Astrocyte of the spinal cord (primary cell): ENCODE measurements around the gene SOX10.
"Not testable (repeated sequence)": the region's sequence is repeated elsewhere in the genome, so short reads cannot be mapped to it uniquely, and the experiment has no call there.

Source experiments
- DNase-seq: peaks from one replicate; pipeline ENCODE4 v3.0.0; 2011; ENCODE audit warnings: low read depth, low spot score
- H3K4me3 ChIP-seq: 2 replicates; pipeline ENCODE4 v1.5.1; 2011; ENCODE audit warnings: low read depth, mild to moderate bottlenecking, low read length, moderate library complexity
- CTCF ChIP-seq: IDR thresholded peaks from 2 replicates; pipeline ENCODE4 v1.5.1; 2012; ENCODE audit warnings: low read depth, mild to moderate bottlenecking, low read length, inconsistent platforms
- in situ Hi-C: cut with HindIII; loops from 2 replicates; pipeline ENCODE4 v1.10.0; 2017; ENCODE audit warnings: low sequenced_read_pairs

The SOX10 gene

GRCh38 chr22:37981282-37982011, 2.9 kb downstream of the SOX10 start:
- in situ Hi-C loops, result no loop called here
- TF ChIP-seq CTCF, result no peak
- DNase-seq, result no peak
- H3K4me3 ChIP-seq, result no peak overlapping the region

- no peak overlapping the region for H3K4me3 ChIP-seq
- in situ Hi-C loops, result no loop called here
- no peak for DNase-seq
- no peak for TF ChIP-seq CTCF
Observed at GRCh38 chr22:37979782-37980181, 4.6 kb downstream of the SOX10 start.

- no peak for DNase-seq
- in situ Hi-C loops, result no loop called here
Observed at GRCh38 chr22:37976547-37976946, 7.8 kb downstream of the SOX10 start.

GRCh38 chr22:37976022-37976421, 8.3 kb downstream of the SOX10 start:
- H3K4me3 ChIP-seq, DNase-seq, in situ Hi-C loops: not testable (repeated sequence)

More at GRCh38 chr22:37976547-37976946, 7.8 kb downstream of the SOX10 start:
- no peak overlapping the region for H3K4me3 ChIP-seq
- no peak for TF ChIP-seq CTCF

GRCh38 chr22:37975153-37975552, 9.2 kb downstream of the SOX10 start:
- no peak for TF ChIP-seq CTCF
- DNase-seq, result no peak
- no peak overlapping the region for H3K4me3 ChIP-seq
- in situ Hi-C loops, result no loop called here

- no peak overlapping the region for H3K4me3 ChIP-seq
- in situ Hi-C loops, result no loop called here
- DNase-seq, result no peak
- TF ChIP-seq CTCF, result no peak
Observed at GRCh38 chr22:37973271-37974170, 10.8 kb downstream of the SOX10 start.

GRCh38 chr22:37972527-37972926, 11.8 kb downstream of the SOX10 start:
- DNase-seq, result no peak
- TF ChIP-seq CTCF, result no peak
- in situ Hi-C loops, result no loop called here
- no peak overlapping the region for H3K4me3 ChIP-seq
